Epithelial cell of esophagus (primary cell): ENCODE data around the gene IDUA.

Source experiments
- DNase-seq: peaks from one replicate; pipeline ENCODE4 v3.0.0; 2010; ENCODE audit warnings: low read depth
- H3K4me3 ChIP-seq: 2 replicates; pipeline ENCODE4 v1.5.1; 2011; ENCODE audit warnings: mild to moderate bottlenecking, low read length, control low read depth
- CTCF ChIP-seq: IDR thresholded peaks from 2 replicates; pipeline ENCODE4 v1.5.1; 2011; ENCODE audit warnings: low read depth, mild to moderate bottlenecking, low read length, control low read depth, inconsistent platforms; ENCODE audit not compliant: insufficient read depth; ENCODE audit errors: missing control alignments

The IDUA gene

DNA sequence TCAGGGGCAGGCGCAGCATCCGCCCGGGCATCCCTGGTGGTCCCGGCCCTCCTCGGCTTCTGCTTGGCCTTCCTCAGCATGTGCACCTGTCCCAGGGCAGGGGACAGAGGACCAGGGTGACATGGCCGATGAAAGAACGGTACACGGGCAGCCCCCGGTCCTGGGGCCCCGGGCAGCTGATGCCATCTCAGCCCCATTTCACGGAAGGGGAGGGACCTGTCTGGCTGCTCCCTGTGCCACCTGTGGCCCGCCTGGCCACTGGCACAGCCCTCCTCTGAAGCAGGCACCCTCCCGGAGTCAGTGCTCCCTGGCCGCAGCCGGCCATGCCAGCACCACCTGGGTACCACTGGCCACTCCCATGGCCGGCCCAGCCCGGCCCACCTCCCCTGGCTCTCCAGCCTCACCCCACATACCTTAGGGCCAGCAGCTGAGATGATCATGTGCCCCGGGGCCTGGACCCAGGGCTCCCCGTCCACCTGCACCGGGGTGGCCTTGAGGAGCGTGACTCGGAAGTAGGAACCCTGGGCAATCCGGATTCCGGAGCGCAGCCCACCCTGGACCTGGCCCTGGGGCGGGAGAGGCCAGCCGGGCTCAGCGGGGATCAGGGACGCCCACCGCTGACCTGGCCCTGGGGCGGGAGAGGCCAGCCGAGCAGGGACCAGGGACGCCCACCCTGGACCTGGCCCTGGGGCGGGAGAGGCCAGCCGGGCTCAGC, 26.1 kb upstream of the IDUA start:
- H3K4me3 ChIP-seq = no peak overlapping the region
- no peak for TF ChIP-seq CTCF
- no peak for DNase-seq

DNA sequence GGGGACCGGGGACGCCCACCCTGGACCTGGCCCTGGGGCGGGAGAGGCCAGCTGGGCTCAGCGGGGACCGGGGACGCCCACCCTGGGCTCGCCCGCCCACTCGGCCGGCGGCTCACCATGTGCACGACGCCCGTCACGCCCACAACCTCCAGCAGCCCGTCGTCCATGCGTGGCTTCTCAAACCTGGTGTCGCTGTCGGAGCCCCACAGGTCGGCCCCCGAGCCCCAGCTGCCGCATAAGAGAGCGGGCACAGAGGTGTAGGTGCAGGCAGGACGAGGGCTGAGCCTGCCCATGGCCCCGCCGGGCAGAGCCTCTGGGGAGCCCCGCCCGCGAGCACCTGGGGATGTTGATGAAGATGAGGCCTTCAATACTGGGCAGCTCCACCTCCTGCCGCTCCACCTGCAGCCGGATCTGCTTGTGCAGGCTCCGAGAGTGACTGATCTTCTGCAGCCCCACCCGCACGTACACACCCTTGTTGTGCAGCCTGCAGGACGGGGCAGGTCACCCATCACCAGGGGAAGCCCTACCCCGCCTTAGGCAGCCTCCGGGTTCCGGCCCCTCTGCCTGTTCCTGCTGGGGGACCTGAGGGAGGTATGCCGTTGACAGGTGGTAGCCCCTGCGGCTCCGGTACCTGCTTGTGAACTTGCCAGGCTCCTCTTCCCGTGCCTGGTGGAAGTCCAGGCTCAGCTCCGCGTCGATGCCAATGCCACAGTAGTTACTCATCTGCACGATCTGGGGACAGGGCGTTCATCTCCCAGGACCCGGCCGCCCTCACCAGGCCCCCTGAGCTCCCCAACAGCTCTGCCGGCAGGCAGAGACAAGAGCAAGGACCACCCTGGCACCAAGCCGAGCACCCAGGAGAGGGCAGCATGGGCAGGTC, 25.3 kb upstream of the IDUA start:
- peak; percentile 75 for DNase-seq
- no peak overlapping the region for H3K4me3 ChIP-seq
- TF ChIP-seq CTCF = no peak

DNA sequence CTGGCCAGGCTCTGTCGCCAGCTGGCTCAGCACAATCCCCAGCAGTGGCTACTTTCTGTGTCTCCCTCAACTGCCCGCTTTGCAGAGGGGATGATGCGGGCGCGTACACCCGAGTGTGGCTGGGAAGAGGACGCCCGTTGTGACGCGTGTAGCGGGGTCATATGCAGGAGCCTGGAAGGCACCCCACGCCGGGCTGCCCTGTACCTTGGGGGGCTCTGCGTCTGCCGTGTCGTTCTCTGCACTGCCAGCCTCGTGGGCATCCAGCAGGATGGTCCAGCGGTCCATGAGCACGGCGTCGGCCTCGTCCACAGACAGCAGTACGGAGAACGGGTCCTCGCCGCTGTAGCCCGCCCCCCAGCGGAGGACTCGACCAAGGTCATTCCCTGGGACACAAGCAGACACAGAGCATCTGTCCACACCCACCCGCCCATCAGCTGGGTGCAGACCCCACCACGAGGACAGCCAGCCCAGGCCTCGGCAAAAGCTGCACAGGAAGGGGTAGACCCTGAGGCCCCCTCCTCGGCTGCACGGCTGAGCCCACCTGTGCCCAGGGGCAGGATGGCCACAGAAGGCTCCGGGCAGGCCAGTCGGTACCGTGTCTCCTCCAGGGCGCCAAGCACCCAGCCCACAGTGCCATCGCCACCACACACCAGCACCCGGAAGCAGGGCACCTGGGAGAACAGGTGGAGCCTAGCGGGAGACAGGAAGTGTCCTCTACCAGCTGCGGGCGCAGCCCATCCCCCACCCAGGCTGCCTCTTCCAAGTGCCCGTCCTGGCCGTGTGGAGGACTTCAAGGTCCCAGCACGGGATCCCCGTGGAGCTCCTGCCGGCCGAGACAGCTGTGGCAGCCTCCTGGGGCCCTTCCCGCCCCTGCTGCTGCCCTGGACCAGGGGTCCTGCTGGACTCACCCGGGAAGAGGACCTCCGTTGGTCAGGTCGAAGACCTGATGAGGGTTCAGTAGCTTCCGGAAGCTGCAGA, 24.3 kb upstream of the IDUA start:
- DNase-seq = no peak
- no peak for TF ChIP-seq CTCF
- no peak overlapping the region for H3K4me3 ChIP-seq

DNA sequence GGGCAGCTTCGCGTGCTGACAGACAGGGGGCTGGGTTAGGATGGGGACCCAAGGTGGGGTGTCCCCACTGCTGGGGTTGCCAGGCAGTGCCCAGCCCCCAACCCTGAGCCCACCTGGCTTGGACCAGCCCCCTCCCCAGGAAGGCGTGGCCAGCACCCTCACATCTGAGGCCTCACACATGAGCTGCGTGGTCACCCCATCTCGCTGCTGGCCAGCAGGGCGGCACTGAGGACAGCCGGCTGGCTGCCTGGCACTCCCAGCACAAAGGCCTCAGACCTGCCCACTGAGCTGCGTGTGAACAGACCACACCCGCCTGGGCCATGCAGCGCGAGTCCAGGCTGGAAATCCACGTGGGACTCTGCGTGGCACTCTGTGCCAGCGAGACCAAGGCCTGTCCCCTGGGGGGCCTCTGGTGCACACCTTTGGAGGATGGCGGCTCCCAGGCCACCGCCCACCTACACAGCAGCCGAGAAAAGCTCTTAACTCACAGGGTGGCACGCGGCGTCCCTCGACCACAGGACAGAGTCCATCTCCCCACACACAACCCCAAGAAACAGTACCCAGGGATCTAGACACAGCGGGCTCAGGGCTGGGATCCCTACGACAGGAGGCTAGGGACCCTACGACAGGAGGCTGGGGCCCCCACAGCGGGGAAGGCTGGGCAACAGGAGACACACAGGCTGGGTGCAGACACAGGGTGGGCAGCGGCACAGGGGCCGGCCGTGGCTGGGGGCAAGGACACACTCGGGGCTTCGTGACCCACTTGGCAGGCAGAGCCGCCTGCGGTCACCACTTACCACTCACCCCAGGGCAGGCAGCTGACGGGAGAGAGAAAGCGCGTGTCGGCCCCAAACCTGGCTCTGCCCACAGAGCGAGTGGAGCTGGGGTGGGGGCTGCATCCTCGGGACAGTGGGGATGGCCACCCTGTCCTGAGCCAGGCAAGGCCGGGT, 23.3 kb upstream of the IDUA start:
- no peak overlapping the region for H3K4me3 ChIP-seq
- no peak for DNase-seq
- TF ChIP-seq CTCF = no peak

DNA sequence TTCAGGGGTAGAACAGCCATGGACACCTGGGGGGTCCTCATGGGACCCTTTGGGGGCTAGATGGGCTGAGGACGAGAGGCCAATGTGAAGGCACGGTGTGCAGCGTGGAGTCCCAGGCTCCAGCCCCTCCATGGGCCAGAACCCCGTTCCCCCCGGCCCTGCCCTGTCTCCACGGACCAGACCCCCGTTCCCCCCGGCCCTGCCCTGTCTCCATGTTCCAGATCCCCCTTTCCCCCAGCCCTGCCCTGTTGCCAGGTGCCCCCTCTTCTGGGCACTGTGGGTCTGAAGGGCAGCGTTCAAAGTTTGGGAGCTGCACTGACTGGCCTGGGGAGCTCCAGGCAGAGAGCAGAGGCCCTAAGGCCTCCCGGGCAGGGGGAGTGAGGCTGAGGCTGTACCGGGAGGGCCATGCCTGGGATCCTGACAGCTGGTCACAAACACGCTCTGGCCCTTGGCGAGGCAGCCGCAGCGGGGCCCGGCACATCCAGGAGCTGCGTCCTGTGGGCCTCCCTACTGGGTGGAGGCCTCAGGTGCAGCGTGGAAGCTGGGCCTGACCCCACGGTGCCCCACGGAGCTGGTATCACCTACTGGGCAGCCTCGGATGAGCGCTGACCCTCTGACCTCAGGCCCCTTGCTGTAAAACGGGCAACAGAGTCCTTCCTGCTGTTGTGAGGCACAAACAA, 22.4 kb upstream of the IDUA start:
- H3K4me3 ChIP-seq = no peak overlapping the region
- DNase-seq = no peak
- TF ChIP-seq CTCF = no peak
